Osteoblast (primary cell): Measurements from ENCODE around the gene TMEM203. TPM values are rescaled to one million over a fixed set of nuclear protein-coding genes. Genes with fewer than 3 reads are reported as not detected.

Experiments used
- DNase-seq: peaks from one replicate; pipeline ENCODE4 v3.0.0; 2011; ENCODE audit warnings: low spot score, mixed read lengths; ENCODE audit not compliant: insufficient read length; ENCODE audit errors: missing footprints
- H2AFZ ChIP-seq: 2 replicates; pipeline ENCODE4 v1.6.0; 2011; ENCODE audit warnings: mild to moderate bottlenecking, low read length
- H3K27ac ChIP-seq: 2 replicates; pipeline ENCODE4 v1.5.1; 2011; ENCODE audit warnings: mild to moderate bottlenecking, low read depth, low read length, moderate library complexity
- H3K27me3 ChIP-seq: 2 replicates; pipeline ENCODE4 v1.6.0; 2012; ENCODE audit warnings: mild to moderate bottlenecking, control low read depth, inconsistent platforms, low read length, moderate library complexity; ENCODE audit not compliant: insufficient read depth
- H3K36me3 ChIP-seq: 2 replicates; pipeline ENCODE4 v1.5.1; 2011; ENCODE audit warnings: mild to moderate bottlenecking, low read length, control low read depth, moderate library complexity; ENCODE audit not compliant: insufficient read depth
- H3K4me1 ChIP-seq: 2 replicates; pipeline ENCODE4 v1.5.1; 2011; ENCODE audit warnings: mild to moderate bottlenecking, low read length, control low read depth, moderate library complexity; ENCODE audit not compliant: insufficient read depth
- H3K4me2 ChIP-seq: 2 replicates; pipeline ENCODE4 v1.6.0; 2011; ENCODE audit warnings: mild to moderate bottlenecking, low read length; ENCODE audit not compliant: insufficient read depth
- H3K4me3 ChIP-seq: fragments of 200-600 bp; sonication (generic); 3 replicates; pipeline ENCODE4 v1.5.1; 2012; ENCODE audit warnings: mild to moderate bottlenecking, low read length, inconsistent platforms; ENCODE audit not compliant: insufficient read depth
- H3K79me2 ChIP-seq: 2 replicates; pipeline ENCODE4 v1.6.0; 2012; ENCODE audit warnings: mild to moderate bottlenecking, low read length, control low read depth, inconsistent platforms; ENCODE audit not compliant: insufficient read depth
- H3K9me3 ChIP-seq: 2 replicates; pipeline ENCODE4 v1.5.1; 2011; ENCODE audit warnings: low read depth, low read length, control low read depth
- H4K20me1 ChIP-seq: 2 replicates; pipeline ENCODE4 v1.6.0; 2012; ENCODE audit warnings: mild to moderate bottlenecking, low read length, control low read depth; ENCODE audit not compliant: insufficient read depth
- total RNA-seq: library from RNA; depleted of rRNA; stranded (reverse); fragments of >200 nt; gene quantifications from 2 replicates; pipeline ENCODE4 v1.2.3, GENCODE V29; 2012
- TF ChIP-seq, protein P1 (sequence below): IDR thresholded peaks from 2 replicates; pipeline ENCODE4 v1.5.1; 2011; ENCODE audit warnings: mild to moderate bottlenecking, low read depth, low read length, moderate library complexity; ENCODE audit errors: extremely low read depth

The TMEM203 gene
- total RNA-seq, 1 donor: 36.9 TPM

- peaks cover 61% of the 10 kb centered on the region for H3K27me3 ChIP-seq
- no peaks in the 10 kb centered on the region for H3K79me2 ChIP-seq
- no peak overlapping the region for H3K27ac ChIP-seq
- H4K20me1 ChIP-seq: no peaks in the 10 kb centered on the region
- TF ChIP-seq, protein P1, sequence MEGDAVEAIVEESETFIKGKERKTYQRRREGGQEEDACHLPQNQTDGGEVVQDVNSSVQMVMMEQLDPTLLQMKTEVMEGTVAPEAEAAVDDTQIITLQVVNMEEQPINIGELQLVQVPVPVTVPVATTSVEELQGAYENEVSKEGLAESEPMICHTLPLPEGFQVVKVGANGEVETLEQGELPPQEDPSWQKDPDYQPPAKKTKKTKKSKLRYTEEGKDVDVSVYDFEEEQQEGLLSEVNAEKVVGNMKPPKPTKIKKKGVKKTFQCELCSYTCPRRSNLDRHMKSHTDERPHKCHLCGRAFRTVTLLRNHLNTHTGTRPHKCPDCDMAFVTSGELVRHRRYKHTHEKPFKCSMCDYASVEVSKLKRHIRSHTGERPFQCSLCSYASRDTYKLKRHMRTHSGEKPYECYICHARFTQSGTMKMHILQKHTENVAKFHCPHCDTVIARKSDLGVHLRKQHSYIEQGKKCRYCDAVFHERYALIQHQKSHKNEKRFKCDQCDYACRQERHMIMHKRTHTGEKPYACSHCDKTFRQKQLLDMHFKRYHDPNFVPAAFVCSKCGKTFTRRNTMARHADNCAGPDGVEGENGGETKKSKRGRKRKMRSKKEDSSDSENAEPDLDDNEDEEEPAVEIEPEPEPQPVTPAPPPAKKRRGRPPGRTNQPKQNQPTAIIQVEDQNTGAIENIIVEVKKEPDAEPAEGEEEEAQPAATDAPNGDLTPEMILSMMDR: no peak
- no peaks in the 10 kb centered on the region for H3K4me1 ChIP-seq
- peak; percentile 88 for DNase-seq
- no peaks in the 10 kb centered on the region for H3K9me3 ChIP-seq
- H3K4me3 ChIP-seq: no peak overlapping the region
- no peaks in the 10 kb centered on the region for H3K36me3 ChIP-seq
- no peak overlapping the region for H3K4me2 ChIP-seq
- no peak overlapping the region for H2AFZ ChIP-seq
Observed at GRCh38 chr9:137167747-137168572, 37.5 kb downstream of the TMEM203 start.

DNA sequence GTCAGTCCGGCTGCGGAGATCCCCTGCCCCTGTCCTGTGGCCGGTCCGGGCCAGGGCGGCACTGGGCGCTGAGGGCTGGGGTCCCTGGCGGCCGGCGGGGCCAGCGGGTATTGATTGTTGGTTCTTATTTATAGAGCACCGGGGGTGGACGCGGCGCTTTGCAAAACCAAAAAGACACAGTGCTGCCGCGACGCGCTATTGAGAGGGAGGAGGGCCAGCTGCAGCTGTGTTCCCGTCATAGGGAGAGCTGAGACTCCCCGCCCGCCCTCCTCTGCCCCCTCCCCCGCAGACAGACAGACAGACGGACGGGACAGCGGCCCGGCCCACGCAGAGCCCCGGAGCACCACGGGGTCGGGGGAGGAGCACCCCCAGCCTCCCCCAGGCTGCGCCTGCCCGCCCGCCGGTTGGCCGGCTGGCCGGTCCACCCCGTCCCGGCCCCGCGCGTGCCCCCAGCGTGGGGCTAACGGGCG lies 38.1 kb downstream of the TMEM203 start:
- no peak overlapping the region for H3K4me3 ChIP-seq
- no peak overlapping the region for H3K4me2 ChIP-seq
- H2AFZ ChIP-seq: no peak overlapping the region
- TF ChIP-seq, protein P1: no peak
- peak; percentile 93 for DNase-seq
- H4K20me1 ChIP-seq: no peaks in the 10 kb centered on the region
- no peaks in the 10 kb centered on the region for H3K79me2 ChIP-seq
- H3K9me3 ChIP-seq: no peaks in the 10 kb centered on the region
- H3K4me1 ChIP-seq: no peaks in the 10 kb centered on the region
- H3K36me3 ChIP-seq: no peaks in the 10 kb centered on the region
- H3K27ac ChIP-seq: no peak overlapping the region
- H3K27me3 ChIP-seq: peaks cover 64% of the 10 kb centered on the region

DNA sequence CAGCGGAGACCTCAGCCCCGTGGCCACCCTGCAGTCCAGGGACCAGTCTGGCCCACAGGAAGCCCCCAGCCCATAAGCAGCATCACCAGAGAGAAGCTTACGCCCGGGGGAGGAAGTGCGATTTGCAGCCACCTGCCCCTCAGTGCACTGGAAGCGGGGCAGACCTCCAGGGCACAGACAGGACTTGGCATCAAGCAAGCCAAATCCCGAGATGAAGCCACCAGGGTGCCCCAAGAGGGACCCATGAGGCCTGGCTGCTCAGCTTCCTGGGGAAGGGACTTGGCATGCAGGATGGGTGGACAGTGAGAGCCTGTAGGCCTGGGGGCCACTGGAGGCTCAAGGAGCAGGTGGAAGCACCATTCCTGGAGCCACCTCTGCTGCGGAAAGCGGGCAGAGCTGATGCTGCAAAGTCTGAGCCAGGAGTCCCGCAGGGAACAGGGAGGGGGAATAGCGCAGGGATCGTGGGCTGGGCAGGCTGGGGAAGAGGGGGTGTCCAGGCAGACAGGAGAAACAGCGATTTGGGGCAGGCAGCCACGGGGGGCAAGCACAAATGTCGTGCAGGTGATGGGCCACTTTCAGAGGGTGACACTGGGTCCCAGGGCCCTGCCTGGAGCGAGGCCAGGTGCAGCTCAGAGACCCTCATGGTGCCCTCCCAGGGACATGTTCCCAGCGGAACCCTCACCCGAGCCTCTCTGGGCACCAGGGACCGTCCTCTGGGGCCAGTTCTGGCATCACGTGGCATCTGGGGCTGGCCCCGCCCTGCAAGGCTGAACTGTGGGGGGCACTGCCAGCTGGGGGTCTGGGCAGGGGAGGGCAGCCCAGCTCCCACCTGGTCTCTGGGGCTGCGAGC lies 38.8 kb downstream of the TMEM203 start:
- H3K79me2 ChIP-seq: no peaks in the 10 kb centered on the region
- H3K9me3 ChIP-seq: no peaks in the 10 kb centered on the region
- no peaks in the 10 kb centered on the region for H4K20me1 ChIP-seq
- H2AFZ ChIP-seq: no peak overlapping the region
- no peak overlapping the region for H3K4me2 ChIP-seq
- no peak overlapping the region for H3K4me3 ChIP-seq
- no peaks in the 10 kb centered on the region for H3K36me3 ChIP-seq
- peaks cover 67% of the 10 kb centered on the region for H3K27me3 ChIP-seq
- no peaks in the 10 kb centered on the region for H3K4me1 ChIP-seq
- no peak overlapping the region for H3K27ac ChIP-seq
- peak; percentile 92 for DNase-seq
- TF ChIP-seq, protein P1: no peak
